ENCODE data around the gene ERN1.

The ERN1 gene

DNA sequence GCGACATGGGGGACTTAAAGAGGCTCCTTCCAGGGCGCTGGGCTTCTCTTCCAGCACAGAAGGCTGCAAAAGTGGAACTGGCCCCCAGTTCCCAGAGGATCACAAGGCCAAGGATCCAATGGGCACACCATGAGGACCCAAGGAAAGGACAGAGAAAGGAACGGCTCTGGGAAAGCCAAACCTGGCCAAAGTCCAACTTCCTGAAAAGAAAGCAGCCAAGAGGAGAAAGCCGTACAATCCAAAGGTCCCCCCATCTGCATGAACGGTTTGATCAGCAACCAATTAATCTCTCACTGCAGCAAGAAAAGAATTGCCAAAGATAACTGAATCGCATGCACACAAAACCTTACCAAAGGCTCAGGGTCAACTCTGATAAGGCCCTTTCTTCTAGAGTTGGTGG, 89.7 kb downstream of the ERN1 start:
- no peak for TF ChIP-seq CTCF (conservative IDR thresholded peaks at IDR 0.05; ENCODE audit: control insufficient read depth, insufficient read depth, low read depth, low read length)
- no peak overlapping the region for H3K4me3 ChIP-seq (ENCODE audit: control insufficient read depth, low read depth, low read length)
- no peak for DNase-seq (ENCODE audit: low read depth)

DNA sequence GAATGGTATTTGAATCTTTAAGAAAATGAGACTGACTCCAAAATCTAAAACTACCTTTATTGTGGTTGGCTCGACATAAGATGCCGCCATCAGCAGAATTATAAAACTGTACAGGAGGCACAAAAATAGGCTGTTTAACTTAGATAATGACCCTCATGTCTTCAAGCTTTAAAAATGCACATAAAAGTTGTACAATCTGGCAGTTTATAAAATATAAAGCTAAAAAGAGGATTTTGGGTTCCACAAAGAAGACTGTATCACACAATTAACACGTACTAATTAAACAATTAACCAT, 90.9 kb downstream of the ERN1 start:
- no peak overlapping the region for H3K4me3 ChIP-seq (ENCODE audit: control insufficient read depth, low read depth, low read length)
- no peak for TF ChIP-seq CTCF (conservative IDR thresholded peaks at IDR 0.05; ENCODE audit: control insufficient read depth, insufficient read depth, low read depth, low read length)
- no peak for DNase-seq (ENCODE audit: low read depth)

DNA sequence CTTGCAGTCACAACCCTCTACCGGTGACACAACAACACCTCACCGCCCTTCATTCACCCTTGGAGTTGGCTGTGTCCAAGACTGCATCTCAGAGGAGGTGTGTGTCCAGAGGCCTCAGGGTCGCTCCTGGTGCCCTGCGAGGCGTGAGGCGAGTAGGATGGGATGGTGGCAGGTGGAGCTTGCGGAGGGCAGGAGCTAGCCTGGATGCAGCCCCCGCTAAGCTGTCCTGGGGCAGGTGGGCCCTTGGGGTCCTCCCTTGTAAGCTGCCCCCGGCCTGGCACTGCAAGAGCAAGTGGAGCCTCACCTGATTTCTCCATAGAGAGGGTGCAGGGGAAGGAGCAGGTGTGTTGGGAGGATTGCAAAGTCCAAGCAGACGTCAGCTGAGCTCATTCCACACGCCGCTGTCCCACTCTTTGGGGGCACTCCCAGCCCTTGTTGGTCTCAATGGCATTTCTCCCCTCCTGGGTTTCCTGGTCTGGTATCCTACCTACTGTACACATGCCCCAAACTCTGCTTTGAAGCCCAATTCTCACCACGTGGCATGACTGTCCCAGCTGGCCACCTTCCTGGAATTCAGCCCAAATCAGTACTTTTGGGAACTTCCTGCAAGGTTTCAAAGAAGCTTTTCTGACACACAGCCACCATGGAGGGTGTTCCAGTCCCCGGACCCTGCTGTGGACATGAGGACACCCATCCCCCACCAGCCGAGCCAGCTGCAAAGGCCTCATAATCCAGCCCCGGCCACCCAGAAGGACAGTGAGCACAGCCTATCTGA, 91.4 kb downstream of the ERN1 start:
- TF ChIP-seq CTCF (conservative IDR thresholded peaks at IDR 0.05; ENCODE audit: control insufficient read depth, insufficient read depth, low read depth, low read length): no peak
- no peak overlapping the region for H3K4me3 ChIP-seq (ENCODE audit: control insufficient read depth, low read depth, low read length)
- DNase-seq (ENCODE audit: low read depth): no peak

DNA sequence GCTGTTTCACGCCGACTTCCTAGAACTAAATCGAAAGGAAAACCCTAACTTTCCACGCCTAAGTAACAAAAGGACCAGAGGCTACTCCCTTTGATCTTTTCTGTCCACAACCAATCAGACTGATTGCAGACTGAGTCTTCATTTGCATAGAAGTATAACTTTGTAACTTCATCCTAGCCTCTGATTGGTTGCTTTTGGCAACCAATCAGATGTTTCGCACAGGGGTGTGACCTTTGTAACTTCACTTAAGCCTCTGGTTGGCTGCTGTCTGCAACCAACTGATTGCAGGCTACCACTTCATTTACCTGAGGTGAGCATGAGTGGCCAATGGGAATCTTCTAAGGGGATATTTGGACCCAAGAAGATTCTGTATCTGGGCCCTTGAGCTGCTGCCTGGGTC, 92.1 kb downstream of the ERN1 start:
- DNase-seq (ENCODE audit: low read depth): no peak
- no peak overlapping the region for H3K4me3 ChIP-seq (ENCODE audit: control insufficient read depth, low read depth, low read length)
- no peak for TF ChIP-seq CTCF (conservative IDR thresholded peaks at IDR 0.05; ENCODE audit: control insufficient read depth, insufficient read depth, low read depth, low read length)

- no peak overlapping the region for H3K4me3 ChIP-seq (ENCODE audit: control insufficient read depth, low read depth, low read length)
- DNase-seq (ENCODE audit: low read depth): no peak
- no peak for TF ChIP-seq CTCF (conservative IDR thresholded peaks at IDR 0.05; ENCODE audit: control insufficient read depth, insufficient read depth, low read depth, low read length)
Measured at GRCh38 chr17:64037180-64037579, 92.8 kb downstream of the ERN1 start.

- peak; percentile 22 for TF ChIP-seq CTCF (conservative IDR thresholded peaks at IDR 0.05; ENCODE audit: control insufficient read depth, insufficient read depth, low read depth, low read length)
- H3K4me3 ChIP-seq (ENCODE audit: control insufficient read depth, low read depth, low read length): no peak overlapping the region
- no peak for DNase-seq (ENCODE audit: low read depth)
Measured at GRCh38 chr17:64036198-64036922, 93.6 kb downstream of the ERN1 start.
